ENCODE data around the gene NAA60.
"Not testable (repeated sequence)": the region's sequence is repeated elsewhere in the genome, so short reads cannot be mapped to it uniquely, and the experiment has no call there.

The NAA60 gene

GRCh38 chr16:3495176-3495575, 51.7 kb downstream of the NAA60 start, which contains the start of gene C16orf90:
TSS of gene C16orf90 (minus strand) at chr16:3495489. CDS start at chr16:3495421, 68 bp downstream.
- no peak for DNase-seq (ENCODE audit: low spot score)
- no peak for TF ChIP-seq CTCF (IDR thresholded peaks at IDR 0.05; ENCODE audit: borderline replicate concordance, control extremely low read depth, extremely low read depth, insufficient read depth, missing control alignments)
- in situ Hi-C loops (cut with MboI; ENCODE audit: low sequenced_read_pairs, unreplicated experiment) = no loop called here

- TF ChIP-seq CTCF (IDR thresholded peaks at IDR 0.05; ENCODE audit: borderline replicate concordance, control extremely low read depth, extremely low read depth, insufficient read depth, missing control alignments) = no peak
- in situ Hi-C loops (cut with MboI; ENCODE audit: low sequenced_read_pairs, unreplicated experiment) = no loop called here
Measured at GRCh38 chr16:3496386-3496785, 52.9 kb downstream of the NAA60 start.

GRCh38 chr16:3497771-3498170, 54.3 kb downstream of the NAA60 start:
- no peak for TF ChIP-seq CTCF (IDR thresholded peaks at IDR 0.05; ENCODE audit: borderline replicate concordance, control extremely low read depth, extremely low read depth, insufficient read depth, missing control alignments)
- in situ Hi-C loops (cut with MboI; ENCODE audit: low sequenced_read_pairs, unreplicated experiment) = no loop called here
- no peak for DNase-seq (ENCODE audit: low spot score)

More at GRCh38 chr16:3496386-3496785, 52.9 kb downstream of the NAA60 start:
- no peak for DNase-seq (ENCODE audit: low spot score)

- TF ChIP-seq CTCF (IDR thresholded peaks at IDR 0.05; ENCODE audit: borderline replicate concordance, control extremely low read depth, extremely low read depth, insufficient read depth, missing control alignments) = no peak
- in situ Hi-C loops (cut with MboI; ENCODE audit: low sequenced_read_pairs, unreplicated experiment) = no loop called here
- no peak for DNase-seq (ENCODE audit: low spot score)
Measured at GRCh38 chr16:3498988-3499387, 55.5 kb downstream of the NAA60 start.

- in situ Hi-C loops (cut with MboI; ENCODE audit: low sequenced_read_pairs, unreplicated experiment); DNase-seq (ENCODE audit: low spot score): not testable (repeated sequence)
Measured at GRCh38 chr16:3501412-3501761, 57.9 kb downstream of the NAA60 start.

- DNase-seq (ENCODE audit: low spot score) = no peak
- TF ChIP-seq CTCF (IDR thresholded peaks at IDR 0.05; ENCODE audit: borderline replicate concordance, control extremely low read depth, extremely low read depth, insufficient read depth, missing control alignments) = no peak
- in situ Hi-C loops (cut with MboI; ENCODE audit: low sequenced_read_pairs, unreplicated experiment) = no loop called here
Measured at GRCh38 chr16:3501783-3502400, 58.4 kb downstream of the NAA60 start.

GRCh38 chr16:3503523-3503922, 60.0 kb downstream of the NAA60 start:
- DNase-seq (ENCODE audit: low spot score) = no peak
- TF ChIP-seq CTCF (IDR thresholded peaks at IDR 0.05; ENCODE audit: borderline replicate concordance, control extremely low read depth, extremely low read depth, insufficient read depth, missing control alignments) = no peak
- in situ Hi-C loops (cut with MboI; ENCODE audit: low sequenced_read_pairs, unreplicated experiment) = no loop called here
